ENCODE results near the gene PHF21A. TPM values are rescaled to one million over a fixed set of nuclear protein-coding genes. Genes with fewer than 3 reads are reported as not detected.

PHF21A gene
- total and polyA plus RNA-seq, 2 of the 8 experiments (the other 6 are each of a cell fraction or from before 2014, with no cell fraction given): 17.6 to 40.3 TPM

GRCh38 chr11:45899448-45900174 is 221.6 kb downstream of the PHF21A start (continued):
- TF ChIP-seq, protein P1, sequence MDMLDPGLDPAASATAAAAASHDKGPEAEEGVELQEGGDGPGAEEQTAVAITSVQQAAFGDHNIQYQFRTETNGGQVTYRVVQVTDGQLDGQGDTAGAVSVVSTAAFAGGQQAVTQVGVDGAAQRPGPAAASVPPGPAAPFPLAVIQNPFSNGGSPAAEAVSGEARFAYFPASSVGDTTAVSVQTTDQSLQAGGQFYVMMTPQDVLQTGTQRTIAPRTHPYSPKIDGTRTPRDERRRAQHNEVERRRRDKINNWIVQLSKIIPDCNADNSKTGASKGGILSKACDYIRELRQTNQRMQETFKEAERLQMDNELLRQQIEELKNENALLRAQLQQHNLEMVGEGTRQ (IDR thresholded peaks at IDR 0.05; ENCODE audit: low read length): no peak
- TF ChIP-seq TAF7 (optimal IDR thresholded peaks at IDR 0.05; ENCODE audit: borderline replicate concordance, low read depth, low read length): no peak
- TF ChIP-seq, protein P2, sequence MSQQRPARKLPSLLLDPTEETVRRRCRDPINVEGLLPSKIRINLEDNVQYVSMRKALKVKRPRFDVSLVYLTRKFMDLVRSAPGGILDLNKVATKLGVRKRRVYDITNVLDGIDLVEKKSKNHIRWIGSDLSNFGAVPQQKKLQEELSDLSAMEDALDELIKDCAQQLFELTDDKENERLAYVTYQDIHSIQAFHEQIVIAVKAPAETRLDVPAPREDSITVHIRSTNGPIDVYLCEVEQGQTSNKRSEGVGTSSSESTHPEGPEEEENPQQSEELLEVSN (IDR thresholded peaks at IDR 0.05): no peak
- peak; percentile 63 for TF ChIP-seq CTBP2 (IDR thresholded peaks at IDR 0.05; ENCODE audit: borderline replicate concordance, insufficient read depth, insufficient read length, low read length)
- peak; percentile 31; the same call in 1 of the 2 replicates for TF ChIP-seq SRF (IDR thresholded peaks at IDR 0.05; ENCODE audit: low read depth, low read length)
- no peak for TF ChIP-seq BACH1 (IDR thresholded peaks at IDR 0.05; ENCODE audit: low read length)
- peak; percentile 70 for TF ChIP-seq SP1 (IDR thresholded peaks at IDR 0.05; ENCODE audit: low read depth, low read length)
- TF ChIP-seq KDM5A (IDR thresholded peaks at IDR 0.05; ENCODE audit: low read length): no peak
- no peak for TF ChIP-seq FOSL1 (IDR thresholded peaks at IDR 0.05; ENCODE audit: insufficient read depth, low read depth, low read length)
- no peak for TF ChIP-seq GTF2F1 (IDR thresholded peaks at IDR 0.05; ENCODE audit: borderline replicate concordance, low read depth, low read length)
- TF ChIP-seq, protein P3, sequence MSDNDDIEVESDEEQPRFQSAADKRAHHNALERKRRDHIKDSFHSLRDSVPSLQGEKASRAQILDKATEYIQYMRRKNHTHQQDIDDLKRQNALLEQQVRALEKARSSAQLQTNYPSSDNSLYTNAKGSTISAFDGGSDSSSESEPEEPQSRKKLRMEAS (IDR thresholded peaks at IDR 0.05): peak; percentile 42
- TF ChIP-seq EP300 (IDR thresholded peaks at IDR 0.05; ENCODE audit: borderline replicate concordance in 1 of 2, low read depth in 2 of 2, low read length in 2 of 2): peak in 1 of 2 experiments; percentile 98; a peak in 1 of 3 replicates
- TF ChIP-seq SAP30 (IDR thresholded peaks at IDR 0.05; ENCODE audit: insufficient read depth, insufficient replicate concordance, low read length): peak; percentile 92
- no peak for TF ChIP-seq CHD2 (IDR thresholded peaks at IDR 0.05; ENCODE audit: low read length)
- TF ChIP-seq POLR2AphosphoS5 (IDR thresholded peaks at IDR 0.05; ENCODE audit: low read depth, low read length): no peak
- TF ChIP-seq POLR2A (IDR thresholded peaks at IDR 0.05; ENCODE audit: control extremely low read depth in 1 of 2, low read depth in 2 of 2, low read length in 2 of 2): no peak
- peak; percentile 73 for TF ChIP-seq ATF3 (IDR thresholded peaks at IDR 0.05; ENCODE audit: insufficient read depth, low read depth, low read length)
- TF ChIP-seq ZNF274 (IDR thresholded peaks at IDR 0.05; ENCODE audit: borderline replicate concordance, extremely low read depth, low read length): no peak
